Measurements from ENCODE around the gene CRIM1.

DNA sequence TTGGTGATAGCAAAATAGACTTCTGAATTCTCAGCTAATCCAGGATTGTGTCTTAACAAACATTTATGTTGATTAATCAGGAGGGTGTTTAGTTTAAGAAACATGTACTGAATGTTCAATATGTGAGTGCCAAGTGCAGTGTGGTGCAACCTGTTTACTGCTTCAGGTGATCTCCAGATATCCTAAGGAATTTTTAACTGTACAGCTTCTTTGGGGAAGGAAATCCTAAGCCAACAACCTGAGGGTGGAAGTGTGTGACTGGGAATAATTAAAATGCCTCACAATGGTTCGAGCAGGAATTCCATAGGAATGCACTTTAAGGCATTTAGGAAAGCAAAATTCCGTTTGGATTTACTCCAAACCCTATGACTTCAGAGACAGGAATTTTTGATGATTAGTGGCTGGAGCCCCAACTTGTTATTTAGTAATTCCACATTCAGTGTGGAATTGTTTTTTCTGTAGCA lies 16.4 kb downstream of the CRIM1 start:
- TF ChIP-seq CTCF (IDR thresholded peaks at IDR 0.05) (no peak), POLR2A (IDR thresholded peaks at IDR 0.05) (no peak), POLR2AphosphoS5 (IDR thresholded peaks at IDR 0.05) (no peak)
